D721Med (cell line): ENCODE data around the gene XPO4.
A peak's percentile ranks its signal among the peaks of the same experiment; 100 is the strongest.
"Not testable (repeated sequence)": the region's sequence is repeated elsewhere in the genome, so short reads cannot be mapped to it uniquely, and the experiment has no call there.

Experiments
- DNase-seq: peaks from one replicate; pipeline ENCODE4 v3.0.0; 2011; ENCODE audit warnings: low spot score; ENCODE audit not compliant: insufficient read length
- FAIRE-seq: peaks from 2 replicates; lab custom pipeline; 2011; peaks lifted over from hg19 to GRCh38; lab: Jason Lieb, UNC
- TF ChIP-seq, protein P1 (sequence below): IDR thresholded peaks from 2 replicates; pipeline ENCODE4 v1.5.1; 2012; ENCODE audit warnings: mild to moderate bottlenecking, control low read depth; ENCODE audit not compliant: insufficient read depth; ENCODE audit errors: missing control alignments

Gene XPO4

DNA sequence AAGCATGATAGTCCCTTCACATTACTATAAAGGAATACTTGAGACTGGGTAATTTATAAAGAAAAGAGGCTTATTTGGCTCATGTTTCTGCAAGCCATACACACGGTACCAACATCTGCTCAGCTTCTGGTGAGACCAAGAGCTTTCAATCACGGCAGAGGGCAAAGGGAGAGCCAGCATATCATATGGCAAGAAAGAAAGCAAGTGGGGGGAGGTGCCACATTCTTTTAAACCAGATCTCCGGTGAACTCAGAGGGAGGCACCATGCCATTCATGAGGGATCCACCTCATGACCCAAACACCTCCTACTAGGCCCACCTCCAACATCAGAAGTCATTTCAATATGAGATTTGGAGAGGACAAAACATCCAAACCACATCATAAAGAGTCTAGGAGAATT lies 20.3 kb downstream of the XPO4 start:
- no peak for DNase-seq
- FAIRE-seq, result no peak
- TF ChIP-seq, protein P1, sequence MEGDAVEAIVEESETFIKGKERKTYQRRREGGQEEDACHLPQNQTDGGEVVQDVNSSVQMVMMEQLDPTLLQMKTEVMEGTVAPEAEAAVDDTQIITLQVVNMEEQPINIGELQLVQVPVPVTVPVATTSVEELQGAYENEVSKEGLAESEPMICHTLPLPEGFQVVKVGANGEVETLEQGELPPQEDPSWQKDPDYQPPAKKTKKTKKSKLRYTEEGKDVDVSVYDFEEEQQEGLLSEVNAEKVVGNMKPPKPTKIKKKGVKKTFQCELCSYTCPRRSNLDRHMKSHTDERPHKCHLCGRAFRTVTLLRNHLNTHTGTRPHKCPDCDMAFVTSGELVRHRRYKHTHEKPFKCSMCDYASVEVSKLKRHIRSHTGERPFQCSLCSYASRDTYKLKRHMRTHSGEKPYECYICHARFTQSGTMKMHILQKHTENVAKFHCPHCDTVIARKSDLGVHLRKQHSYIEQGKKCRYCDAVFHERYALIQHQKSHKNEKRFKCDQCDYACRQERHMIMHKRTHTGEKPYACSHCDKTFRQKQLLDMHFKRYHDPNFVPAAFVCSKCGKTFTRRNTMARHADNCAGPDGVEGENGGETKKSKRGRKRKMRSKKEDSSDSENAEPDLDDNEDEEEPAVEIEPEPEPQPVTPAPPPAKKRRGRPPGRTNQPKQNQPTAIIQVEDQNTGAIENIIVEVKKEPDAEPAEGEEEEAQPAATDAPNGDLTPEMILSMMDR, result no peak

DNA sequence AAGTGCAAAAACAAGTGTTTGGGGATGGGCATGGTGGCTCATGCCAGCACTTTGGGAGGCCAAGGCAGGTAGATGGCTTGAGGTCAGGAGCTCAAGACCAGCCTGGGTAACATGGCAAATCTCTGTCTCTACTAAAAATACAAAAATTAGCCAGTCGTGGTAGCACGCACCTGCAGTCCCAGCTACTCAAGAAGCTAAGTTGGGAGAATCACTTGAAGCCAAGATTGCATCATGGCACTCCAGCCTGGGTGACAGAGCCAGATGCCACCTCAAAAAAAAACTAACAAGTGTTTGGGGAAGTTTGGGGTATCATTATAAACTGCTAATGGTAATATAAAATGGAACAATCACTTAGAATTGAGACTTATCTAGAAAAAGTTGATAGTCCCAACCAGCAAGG lies 24.6 kb downstream of the XPO4 start:
- DNase-seq (no peak), FAIRE-seq (no peak)
- TF ChIP-seq, protein P1, result no peak

DNA sequence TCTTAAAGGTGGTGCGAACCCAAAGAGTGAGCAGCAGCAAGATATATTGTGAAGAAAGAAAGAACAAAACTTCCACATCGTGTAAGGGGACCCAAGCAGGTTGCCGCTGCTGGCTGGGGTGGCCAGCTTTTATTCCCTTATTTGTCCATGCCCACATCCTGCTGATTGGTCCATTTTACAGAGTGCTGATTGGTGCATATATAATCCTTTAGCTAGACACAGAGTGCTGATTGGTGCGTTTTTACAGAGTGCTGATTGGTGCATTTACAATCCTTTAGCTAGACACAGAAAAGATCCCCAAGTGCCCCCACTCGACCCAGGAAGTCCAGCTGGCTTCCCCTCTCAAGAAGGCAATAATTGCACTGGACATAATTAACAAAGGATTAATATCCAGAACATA lies 25.7 kb downstream of the XPO4 start:
- FAIRE-seq, DNase-seq: not testable (repeated sequence)

DNA sequence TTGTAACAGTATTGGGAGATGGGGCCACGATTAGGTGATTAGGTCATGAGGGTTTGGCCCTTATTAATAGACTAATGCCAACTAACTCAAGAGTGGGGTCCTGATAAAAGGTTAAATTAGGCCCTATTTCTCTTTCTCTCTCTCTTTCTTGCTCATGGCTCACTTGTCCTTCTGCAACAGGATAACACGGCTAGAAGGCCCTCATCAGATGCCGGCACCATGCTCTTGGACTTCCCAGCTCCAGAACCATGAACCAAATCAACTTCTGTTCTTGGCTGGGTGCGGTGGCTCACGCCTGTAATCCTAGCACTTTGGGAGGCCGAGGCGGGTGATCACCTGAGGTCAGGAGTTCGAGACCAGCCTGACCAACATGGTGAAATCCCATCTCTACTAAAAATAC lies 28.1 kb downstream of the XPO4 start:
- not testable (repeated sequence) for FAIRE-seq, DNase-seq

DNA sequence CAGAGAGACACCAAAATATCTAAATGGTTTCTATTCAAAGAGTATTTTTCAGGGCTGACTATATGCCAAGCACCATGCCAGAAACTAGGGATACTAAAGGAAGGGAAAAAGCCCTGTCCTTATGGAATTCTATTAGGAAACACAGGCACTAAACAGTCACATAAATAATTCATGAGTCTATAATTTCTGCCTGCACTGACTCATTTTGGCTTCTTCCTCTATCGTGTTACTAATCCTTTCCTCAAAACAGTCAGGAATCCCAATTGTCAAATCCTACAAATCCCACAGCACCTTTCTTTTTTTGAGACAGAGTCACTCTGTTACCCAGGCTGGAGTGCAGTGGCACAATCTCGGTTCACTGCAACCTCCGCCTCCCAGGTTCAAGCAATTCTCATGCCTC lies 29.2 kb downstream of the XPO4 start:
- FAIRE-seq (no peak), DNase-seq (no peak)
- TF ChIP-seq, protein P1, result no peak

DNA sequence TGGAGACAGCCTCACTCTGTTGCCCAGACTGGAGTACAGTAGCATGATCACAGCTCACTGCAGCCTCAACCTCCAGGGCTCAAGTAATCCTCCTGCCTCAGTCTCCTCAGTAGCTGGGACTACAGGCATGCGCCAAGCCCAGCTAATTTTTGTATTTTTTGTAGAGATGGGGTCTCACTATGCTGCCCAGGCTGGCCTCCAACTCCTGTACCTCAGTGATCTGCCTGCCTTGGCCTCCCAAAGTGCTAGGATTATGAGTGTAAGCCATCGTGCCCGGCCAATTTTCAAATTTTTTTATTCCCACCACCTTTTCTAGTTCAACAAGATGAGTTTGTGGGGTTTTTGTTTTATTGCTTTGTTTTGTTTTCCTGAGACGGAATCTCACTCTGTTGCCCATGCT lies 31.7 kb downstream of the XPO4 start:
- TF ChIP-seq, protein P1, result no peak
- FAIRE-seq (no peak), DNase-seq (no peak)

DNA sequence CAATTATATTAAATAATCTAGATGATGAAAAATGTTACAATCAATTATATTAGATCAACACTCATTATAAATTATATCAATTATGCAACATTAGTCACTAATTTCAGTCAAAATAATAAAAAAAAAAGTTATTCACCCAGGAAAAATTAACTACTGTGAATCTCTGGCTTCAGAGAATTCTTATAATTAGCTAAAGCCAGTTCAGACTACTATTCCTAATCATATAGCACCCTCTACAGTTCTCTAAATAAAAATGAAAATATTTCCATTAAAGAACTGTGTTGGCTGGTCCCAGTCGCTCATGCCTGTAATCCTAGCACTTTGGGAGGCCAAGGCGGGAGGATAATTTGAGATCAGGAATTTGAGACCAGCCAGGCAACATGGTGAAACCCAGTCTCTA lies 33.0 kb downstream of the XPO4 start:
- no peak for FAIRE-seq
- TF ChIP-seq, protein P1, result peak; percentile 43
- DNase-seq, result no peak

DNA sequence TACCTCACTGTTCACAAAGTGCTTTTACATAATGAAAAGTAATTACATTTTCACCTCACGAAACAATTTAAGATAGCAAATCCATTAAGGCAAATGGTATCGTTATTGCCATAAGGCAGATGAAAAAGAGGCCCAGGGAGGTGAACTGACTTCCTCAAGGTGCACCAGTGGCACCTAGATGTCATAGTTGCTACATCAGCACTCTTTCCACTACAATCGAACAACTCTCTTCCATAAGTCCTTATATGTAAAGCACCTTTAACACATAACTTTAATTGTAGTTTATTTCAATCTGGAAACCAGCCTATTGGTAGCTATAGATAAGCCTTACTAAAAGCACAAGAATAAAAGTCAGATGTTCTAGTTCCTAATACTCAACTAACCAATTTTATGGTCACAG lies 35.1 kb downstream of the XPO4 start:
- TF ChIP-seq, protein P1, result no peak
- FAIRE-seq (peak; percentile 79), DNase-seq (no peak)

DNA sequence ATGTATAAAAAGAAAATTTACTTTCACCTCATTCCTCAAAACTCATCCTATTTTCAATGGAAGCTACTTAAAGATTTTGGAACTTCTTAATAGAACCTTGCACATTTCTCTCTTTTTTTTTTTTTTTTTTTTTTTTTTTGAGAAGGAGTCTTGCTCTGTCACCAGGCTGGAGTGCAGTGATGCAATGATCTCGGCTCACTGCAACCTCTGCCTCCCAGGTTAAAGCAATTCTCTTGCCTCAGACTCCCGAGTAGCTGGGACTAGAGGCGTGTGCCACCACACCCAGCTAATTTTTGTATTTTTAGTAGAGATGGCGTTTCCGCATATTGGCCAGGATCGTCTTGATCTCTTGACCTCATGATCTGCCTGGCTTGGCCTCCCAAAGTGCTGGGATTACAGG lies 40.9 kb downstream of the XPO4 start:
- not testable (repeated sequence) for DNase-seq, FAIRE-seq
